GM10266 (cell line): ENCODE measurements around the gene DVL3.
A peak's percentile ranks its signal among the peaks of the same experiment; 100 is the strongest.

Experiments used
- DNase-seq: peaks from one replicate; pipeline ENCODE4 v3.0.0; 2012; ENCODE audit errors: extremely low spot score
- CTCF ChIP-seq: IDR thresholded peaks from 2 replicates; pipeline ENCODE4 v1.5.1; 2012; ENCODE audit warnings: mild to moderate bottlenecking, low read depth; ENCODE audit not compliant: control insufficient read depth, insufficient read depth; ENCODE audit errors: missing control alignments

DVL3 gene

GRCh38 chr3:184165543-184165942 lies 10.4 kb downstream of the DVL3 start:
- DNase-seq, result no peak
- no peak for TF ChIP-seq CTCF

- no peak for TF ChIP-seq CTCF
- DNase-seq, result no peak
These were observed 11.5 kb downstream of the DVL3 start for GRCh38 chr3:184166671-184167070.

- no peak for DNase-seq
- TF ChIP-seq CTCF, result no peak
These were observed 12.6 kb downstream of the DVL3 start for GRCh38 chr3:184167786-184168185.

- DNase-seq, result no peak
These were observed 13.4 kb downstream of the DVL3 start for GRCh38 chr3:184168363-184169120.

GRCh38 chr3:184169896-184170875 lies 15.0 kb downstream of the DVL3 start:
- no peak for TF ChIP-seq CTCF
- DNase-seq, result no peak

More at GRCh38 chr3:184168363-184169120, 13.4 kb downstream of the DVL3 start:
- no peak for TF ChIP-seq CTCF

- peak; percentile 76 for DNase-seq
- TF ChIP-seq CTCF, result no peak
These were observed 16.4 kb downstream of the DVL3 start for GRCh38 chr3:184171562-184171961.

- no peak for DNase-seq
- no peak for TF ChIP-seq CTCF
These were observed 17.6 kb downstream of the DVL3 start for GRCh38 chr3:184172681-184173373.
